ENCODE data around the gene ZFP36. TPM values are rescaled to one million over a fixed set of nuclear protein-coding genes. Genes with fewer than 3 reads are reported as not detected.
A peak's percentile ranks its signal among the peaks of the same experiment; 100 is the strongest.

Gene ZFP36
- total RNA-seq, 4 donors from 2014 or later, result 183 to 682 (median 309) TPM

- Histone ChIP-seq H3K27me3 (no peaks in the 10 kb centered on the region), H3K4me1 (peaks cover 20 to 51% (median 42%) of the 10 kb centered on the region in 4 donors), H3K9me3 (no peaks in the 10 kb centered on the region), H3K27ac (peak overlapping the region; percentile 98 to 100 (median 100)), H3K4me3 (peak overlapping the region in 3 of 4 donors; percentile 13 to 38 (median 18)), H3K36me3 (peaks cover 0 to 21% (median 0%) of the 10 kb centered on the region in 3 donors)
- peak in 2 of 3 donors; percentile 87 to 91 for DNase-seq
- TF ChIP-seq POLR2A (IDR thresholded peaks at IDR 0.05) (peak; percentile 61 to 89), CTCF (IDR thresholded peaks at IDR 0.05) (no peak)
These were observed 8.3 kb upstream of the ZFP36 start for GRCh38 chr19:39398297-39398864.

- Histone ChIP-seq H3K27ac (peak overlapping the region; percentile 98 to 100 (median 100)), H3K27me3 (no peaks in the 10 kb centered on the region), H3K4me3 (no peak overlapping the region), H3K9me3 (no peaks in the 10 kb centered on the region), H3K36me3 (peaks cover 0 to 12% (median 0%) of the 10 kb centered on the region in 3 donors), H3K4me1 (peaks cover 20 to 58% (median 50%) of the 10 kb centered on the region in 4 donors)
- TF ChIP-seq POLR2A (IDR thresholded peaks at IDR 0.05), result no peak
- no peak for TF ChIP-seq CTCF (IDR thresholded peaks at IDR 0.05)
- peak in 1 of 3 donors; percentile 45 for DNase-seq
These were observed 7.0 kb upstream of the ZFP36 start for GRCh38 chr19:39399668-39400050.

GRCh38 chr19:39400061-39400460 lies 6.6 kb upstream of the ZFP36 start:
- peak in 1 of 3 donors; percentile 43 for DNase-seq
- H3K36me3 ChIP-seq, result peaks cover 0 to 12% (median 0%) of the 10 kb centered on the region in 3 donors
- H3K27ac ChIP-seq, result peak overlapping the region; percentile 98 to 100 (median 100)
- no peaks in the 10 kb centered on the region for H3K9me3 ChIP-seq
- TF ChIP-seq CTCF (IDR thresholded peaks at IDR 0.05), result no peak
- no peak for TF ChIP-seq POLR2A (IDR thresholded peaks at IDR 0.05)
- no peaks in the 10 kb centered on the region for H3K27me3 ChIP-seq
- peaks cover 20 to 62% (median 52%) of the 10 kb centered on the region in 4 donors for H3K4me1 ChIP-seq
- H3K4me3 ChIP-seq, result no peak overlapping the region

- no peaks in the 10 kb centered on the region for H3K9me3 ChIP-seq
- TF ChIP-seq CTCF (IDR thresholded peaks at IDR 0.05) (no peak), POLR2A (IDR thresholded peaks at IDR 0.05) (no peak)
- H3K27me3 ChIP-seq, result no peaks in the 10 kb centered on the region
- peak overlapping the region in 2 of 4 donors; percentile 12 to 41 for H3K4me3 ChIP-seq
- no peak for DNase-seq
- peaks cover 0 to 8% (median 0%) of the 10 kb centered on the region in 3 donors for H3K36me3 ChIP-seq
- peak overlapping the region; percentile 98 to 100 (median 100) for H3K27ac ChIP-seq
- H3K4me1 ChIP-seq, result peaks cover 20 to 73% (median 61%) of the 10 kb centered on the region in 4 donors
These were observed 5.5 kb upstream of the ZFP36 start for GRCh38 chr19:39401070-39401548.

- TF ChIP-seq POLR2A (IDR thresholded peaks at IDR 0.05) (peak; percentile 94 to 97), CTCF (IDR thresholded peaks at IDR 0.05) (peak in 3 of 6 experiments; percentile 29 to 38 (median 37))
- Histone ChIP-seq H3K36me3 (peaks cover 0 to 5% (median 0%) of the 10 kb centered on the region in 3 donors), H3K4me3 (peak overlapping the region in 3 of 4 donors; percentile 56 to 78 (median 58)), H3K4me1 (peaks cover 20 to 74% (median 61%) of the 10 kb centered on the region in 4 donors), H3K27me3 (no peaks in the 10 kb centered on the region), H3K9me3 (no peaks in the 10 kb centered on the region), H3K27ac (peak overlapping the region; percentile 98 to 100 (median 100))
- DNase-seq, result peak; percentile 89 to 97 (median 95)
These were observed 4.9 kb upstream of the ZFP36 start for GRCh38 chr19:39401549-39402345.
